Suprapubic skin (tissue), 4 donors: ENCODE results near the gene DENND6B.

Experiments
- CTCF ChIP-seq, 2 donors: fragments of 200-600 bp in 1 of 2; fragments of 450-650 bp in 1 of 2; sonication (generic) in 1 of 2; IDR thresholded peaks; one replicate each; pipeline ENCODE4 v1.5.1; 2016 to 2019; ENCODE audit warnings: antibody characterized with exemption in 2 of 2, mild to moderate bottlenecking in 1 of 2, moderate library complexity in 1 of 2
- EP300 ChIP-seq: sonication (generic); formaldehyde crosslinking; IDR thresholded peaks from one replicate; pipeline ENCODE4 v1.6.1; 2017; ENCODE audit warnings: antibody characterized with exemption
- POLR2A ChIP-seq, 2 donors: fragments of 450-650 bp; IDR thresholded peaks; one replicate each; pipeline ENCODE4 v1.6.1; 2017; ENCODE audit warnings: antibody characterized with exemption in 2 of 2, mild to moderate bottlenecking in 2 of 2, moderate library complexity in 2 of 2
- POLR2AphosphoS5 ChIP-seq, 3 donors: sonication (generic); formaldehyde crosslinking; IDR thresholded peaks; one replicate each; pipeline ENCODE4 v1.6.1; 2017; ENCODE audit warnings: antibody characterized with exemption in 3 of 3

DNA sequence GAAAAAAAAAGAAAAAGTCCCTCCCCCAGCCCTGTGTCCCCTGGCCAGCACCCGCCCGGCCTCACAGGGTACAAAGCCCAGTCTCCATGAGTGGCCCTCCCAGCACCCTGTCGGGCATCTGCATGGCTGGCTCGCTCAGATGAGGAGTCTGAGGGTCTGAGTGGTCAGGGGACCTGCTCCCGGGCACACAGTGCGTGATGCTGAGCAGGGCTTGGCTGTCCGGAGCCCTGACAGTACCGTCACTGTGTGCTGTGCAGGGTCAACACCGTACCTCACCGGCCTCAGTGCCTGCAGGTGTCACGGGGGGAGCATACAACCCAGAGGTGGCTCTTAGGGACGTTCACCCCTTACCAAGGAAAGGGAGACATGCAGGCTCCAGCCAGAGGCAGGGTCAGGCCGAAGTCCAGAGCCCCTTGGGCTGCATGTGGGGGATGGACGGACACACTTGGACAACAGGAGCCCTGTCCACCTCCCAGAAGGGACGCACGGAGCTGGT, 15.8 kb downstream of the DENND6B start:
- TF ChIP-seq CTCF (IDR thresholded peaks at IDR 0.05), result no peak
- TF ChIP-seq POLR2AphosphoS5 (IDR thresholded peaks at IDR 0.05), result no peak
- no peak for TF ChIP-seq POLR2A (IDR thresholded peaks at IDR 0.05)
- TF ChIP-seq EP300, result no peak
